Mesendoderm (in vitro differentiated cells): ENCODE measurements around the gene ACTN1.

Source experiments
- DNase-seq: peaks from one replicate; pipeline ENCODE4 v3.0.0; 2013
- H2AK5ac ChIP-seq: 2 replicates; pipeline ENCODE4 v1.6.1; 2013; ENCODE audit warnings: low read length, inconsistent platforms
- H2BK120ac ChIP-seq: 2 replicates; pipeline ENCODE4 v1.6.1; 2013; ENCODE audit warnings: low read depth, mild to moderate bottlenecking, low read length, moderate library complexity, mixed read lengths
- H2BK15ac ChIP-seq: replicated peaks from 2 replicates; pipeline ENCODE4 v1.6.1; 2013; ENCODE audit warnings: low read depth, mild to moderate bottlenecking, moderate library complexity
- H2BK5ac ChIP-seq: 2 replicates; pipeline ENCODE4 v1.6.1; 2013; ENCODE audit warnings: low read length, inconsistent platforms
- H3K18ac ChIP-seq: 2 replicates; pipeline ENCODE4 v1.6.1; 2013; ENCODE audit warnings: mild to moderate bottlenecking, low read length, mixed read lengths
- H3K23ac ChIP-seq: one replicate; pipeline ENCODE4 v1.6.1; 2013; ENCODE audit warnings: low read length
- H3K27ac ChIP-seq: 2 replicates; pipeline ENCODE4 v1.5.1; 2013; ENCODE audit warnings: low read depth, mild to moderate bottlenecking, inconsistent platforms, low read length, moderate library complexity
- H3K27me3 ChIP-seq: 2 replicates; pipeline ENCODE4 v1.6.1; 2013; ENCODE audit warnings: low read length, control low read depth, mild to moderate bottlenecking, inconsistent platforms; ENCODE audit not compliant: insufficient read depth, poor library complexity
- H3K36me3 ChIP-seq: 2 replicates; pipeline ENCODE4 v1.6.1; 2013; ENCODE audit warnings: low read length, inconsistent platforms; ENCODE audit not compliant: control insufficient read depth, insufficient read depth
- H3K4ac ChIP-seq: one replicate; pipeline ENCODE4 v1.6.1; 2013; ENCODE audit warnings: low read depth, mild to moderate bottlenecking, low read length, moderate library complexity
- H3K4me1 ChIP-seq: 2 replicates; pipeline ENCODE4 v1.6.1; 2013; ENCODE audit warnings: low read depth, low read length, inconsistent platforms; ENCODE audit not compliant: control insufficient read depth
- H3K4me2 ChIP-seq: 2 replicates; pipeline ENCODE4 v1.6.1; 2013; ENCODE audit warnings: low read length
- H3K4me3 ChIP-seq: 2 replicates; pipeline ENCODE4 v1.5.1; 2013; ENCODE audit warnings: mild to moderate bottlenecking, low read length
- H3K56ac ChIP-seq: one replicate; pipeline ENCODE4 v1.6.1; 2013; ENCODE audit warnings: low read length
- H3K79me1 ChIP-seq: 2 replicates; pipeline ENCODE4 v1.6.1; 2013; ENCODE audit warnings: low read length, inconsistent platforms
- H3K79me2 ChIP-seq: 2 replicates; pipeline ENCODE4 v1.6.1; 2013; ENCODE audit warnings: mild to moderate bottlenecking, low read length; ENCODE audit not compliant: control insufficient read depth, insufficient read depth
- H3K9ac ChIP-seq: 2 replicates; pipeline ENCODE4 v1.6.1; 2013; ENCODE audit warnings: low read length, inconsistent platforms
- H4K5ac ChIP-seq: one replicate; pipeline ENCODE4 v1.6.1; 2013; ENCODE audit warnings: low read length
- H4K8ac ChIP-seq: one replicate; pipeline ENCODE4 v1.6.1; 2013; ENCODE audit warnings: low read depth, mild to moderate bottlenecking, control low read depth, low read length, moderate library complexity
- WGBS: extraction: QIAGEN DNeasy Blood & Tissue Kit; methylation state at CpG from one replicate; pipeline ENCODE4 v1.1.7; 2013; ENCODE audit warnings: low lambda C conversion rate, missing lambda C conversion rate; ENCODE audit not compliant: insufficient coverage; ENCODE audit errors: extremely low coverage; 5-methylcytosine and 5-hydroxymethylcytosine counted together

ACTN1 gene

DNA sequence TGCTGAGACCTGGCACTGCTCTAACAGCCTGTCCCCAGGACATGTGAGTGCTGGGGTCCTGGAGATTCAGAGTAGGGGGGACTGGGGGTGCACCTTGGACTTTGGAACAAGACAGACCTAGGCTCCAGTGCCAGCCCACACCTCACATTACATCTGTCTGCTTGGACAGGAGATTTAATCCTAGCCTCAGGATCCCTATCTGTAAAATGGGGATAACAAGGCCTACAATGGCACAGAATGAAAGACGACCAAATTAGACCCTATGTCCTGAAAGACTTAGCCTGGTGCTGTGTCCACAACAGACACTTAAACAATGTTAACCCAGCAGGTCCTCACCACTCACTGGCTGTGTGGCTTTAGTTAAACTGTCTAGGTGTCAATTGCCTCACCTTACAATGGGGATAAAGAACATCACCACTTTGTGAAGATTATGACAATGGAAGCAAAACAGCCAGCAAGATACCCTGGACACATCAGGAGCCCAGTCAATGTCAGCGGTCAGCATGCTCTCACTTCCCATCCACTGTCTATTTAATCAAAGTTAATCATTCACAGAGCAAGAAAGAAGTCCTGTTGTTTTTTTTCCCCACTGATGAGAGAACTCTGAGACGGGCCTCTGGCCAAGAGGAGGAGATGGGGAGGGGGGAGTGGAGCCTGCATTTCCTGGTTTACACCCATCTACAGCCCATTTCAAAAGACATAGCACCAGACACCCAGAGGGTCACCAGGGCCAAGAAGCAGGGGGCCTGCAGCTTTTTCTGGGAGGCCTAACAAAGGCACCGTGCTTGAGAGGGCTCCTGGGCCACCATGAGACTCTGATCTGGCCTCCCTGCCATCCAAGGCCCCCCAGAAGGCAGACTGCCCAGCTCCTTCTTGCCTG is 40.6 kb downstream of the ACTN1 start:
- H3K79me2 ChIP-seq, result peaks cover 82% of the 10 kb centered on the region
- peak overlapping the region; percentile 92 for H3K27ac ChIP-seq
- H3K4me3 ChIP-seq, result no peak overlapping the region
- no CpG with 5 or more reads among the region's 4 CpGs for whole genome bisulfite sequencing
- H2AK5ac ChIP-seq, result no peak overlapping the region
- peaks cover 26% of the 10 kb centered on the region for H3K79me1 ChIP-seq
- no peak overlapping the region for H3K4me2 ChIP-seq
- H2BK15ac ChIP-seq, result no peak overlapping the region
- H4K8ac ChIP-seq, result no peak overlapping the region
- H3K27me3 ChIP-seq, result no peaks in the 10 kb centered on the region
- H3K56ac ChIP-seq, result peak overlapping the region; percentile 58
- H4K5ac ChIP-seq, result no peak overlapping the region
- H3K4me1 ChIP-seq, result peaks cover 50% of the 10 kb centered on the region
- peak; percentile 72 for DNase-seq
- peak overlapping the region; percentile 63 for H2BK120ac ChIP-seq
- peak overlapping the region; percentile 0 for H3K9ac ChIP-seq
- peak overlapping the region; percentile 29 for H2BK5ac ChIP-seq
- H3K36me3 ChIP-seq, result no peaks in the 10 kb centered on the region
- H3K23ac ChIP-seq, result no peak overlapping the region
- H3K4ac ChIP-seq, result peak overlapping the region; percentile 28
- peak overlapping the region; percentile 77 for H3K18ac ChIP-seq

- Histone ChIP-seq H3K9ac (no peak overlapping the region), H3K56ac (peak overlapping the region; percentile 25), H2BK5ac (peak overlapping the region; percentile 5), H2BK120ac (no peak overlapping the region), H3K4ac (no peak overlapping the region), H3K18ac (peak overlapping the region; percentile 9), H3K23ac (no peak overlapping the region), H4K8ac (no peak overlapping the region), H2BK15ac (no peak overlapping the region), H3K4me1 (peaks cover 45% of the 10 kb centered on the region), H4K5ac (no peak overlapping the region), H3K27me3 (no peaks in the 10 kb centered on the region), H2AK5ac (no peak overlapping the region), H3K4me3 (no peak overlapping the region), H3K79me2 (peaks cover 81% of the 10 kb centered on the region), H3K27ac (peak overlapping the region; percentile 57), H3K79me1 (peaks cover 25% of the 10 kb centered on the region), H3K36me3 (no peaks in the 10 kb centered on the region), H3K4me2 (no peak overlapping the region)
- WGBS, result no CpG with 5 or more reads among the region's 11 CpGs
- DNase-seq, result peak; percentile 70
Observed at GRCh38 chr14:68937471-68938270, 41.4 kb downstream of the ACTN1 start.

GRCh38 chr14:68936980-68937379 is 42.1 kb downstream of the ACTN1 start:
- Histone ChIP-seq H2BK15ac (no peak overlapping the region), H3K18ac (no peak overlapping the region), H3K4me3 (no peak overlapping the region), H2BK5ac (no peak overlapping the region), H3K56ac (no peak overlapping the region), H3K79me1 (peaks cover 27% of the 10 kb centered on the region), H2AK5ac (no peak overlapping the region), H3K4me2 (no peak overlapping the region), H4K8ac (no peak overlapping the region), H3K36me3 (no peaks in the 10 kb centered on the region), H4K5ac (no peak overlapping the region), H3K27ac (peak overlapping the region; percentile 2), H2BK120ac (no peak overlapping the region), H3K79me2 (peaks cover 80% of the 10 kb centered on the region), H3K4me1 (peaks cover 39% of the 10 kb centered on the region), H3K27me3 (no peaks in the 10 kb centered on the region), H3K23ac (no peak overlapping the region), H3K4ac (no peak overlapping the region), H3K9ac (no peak overlapping the region)
- peak; percentile 61 for DNase-seq
- WGBS, result no CpG with 5 or more reads among the region's 2 CpGs

- no peaks in the 10 kb centered on the region for H3K36me3 ChIP-seq
- H3K27ac ChIP-seq, result peak overlapping the region; percentile 2
Observed at GRCh38 chr14:68936476-68936875, 42.6 kb downstream of the ACTN1 start.

GRCh38 chr14:68935761-68936214 is 43.3 kb downstream of the ACTN1 start:
- Histone ChIP-seq H3K4me1 (peaks cover 33% of the 10 kb centered on the region), H3K79me2 (peaks cover 83% of the 10 kb centered on the region), H2BK120ac (no peak overlapping the region), H4K8ac (no peak overlapping the region), H3K4ac (no peak overlapping the region), H3K18ac (no peak overlapping the region), H3K27ac (no peak overlapping the region), H3K4me2 (no peak overlapping the region), H3K79me1 (peaks cover 31% of the 10 kb centered on the region), H3K27me3 (no peaks in the 10 kb centered on the region), H3K36me3 (no peaks in the 10 kb centered on the region), H3K23ac (no peak overlapping the region), H3K4me3 (no peak overlapping the region), H2BK5ac (no peak overlapping the region), H3K9ac (no peak overlapping the region), H3K56ac (no peak overlapping the region), H2BK15ac (no peak overlapping the region), H2AK5ac (no peak overlapping the region), H4K5ac (no peak overlapping the region)
- DNase-seq, result peak; percentile 63
- WGBS, result no CpG with 5 or more reads among the region's 6 CpGs

More at GRCh38 chr14:68936476-68936875, 42.6 kb downstream of the ACTN1 start:
- no peak overlapping the region for H3K4me3 ChIP-seq
- peak overlapping the region; percentile 23 for H2BK5ac ChIP-seq
- H2BK15ac ChIP-seq, result no peak overlapping the region
- H4K5ac ChIP-seq, result no peak overlapping the region
- no peak overlapping the region for H2AK5ac ChIP-seq
- peak overlapping the region; percentile 11 for H3K9ac ChIP-seq
- H2BK120ac ChIP-seq, result no peak overlapping the region
- peaks cover 29% of the 10 kb centered on the region for H3K79me1 ChIP-seq
- peak overlapping the region; percentile 63 for H3K4ac ChIP-seq
- H3K4me2 ChIP-seq, result no peak overlapping the region
- no peak overlapping the region for H3K23ac ChIP-seq
- no peak overlapping the region for H3K56ac ChIP-seq
- no peak overlapping the region for H3K18ac ChIP-seq
- peaks cover 37% of the 10 kb centered on the region for H3K4me1 ChIP-seq
- no peak for DNase-seq
- H3K79me2 ChIP-seq, result peaks cover 83% of the 10 kb centered on the region
- no CpG with 5 or more reads among the region's 8 CpGs for WGBS
- H4K8ac ChIP-seq, result no peak overlapping the region
- no peaks in the 10 kb centered on the region for H3K27me3 ChIP-seq
